Tibial artery (tissue), 4 donors: ENCODE data around the gene VPS13D.
"Not testable (repeated sequence)": the region's sequence is repeated elsewhere in the genome, so short reads cannot be mapped to it uniquely, and the experiment has no call there.

Source experiments
- DNase-seq, 2 donors: peaks; one replicate each; pipeline ENCODE4 v3.0.0-alpha.2; 2019
- H3K27ac ChIP-seq, 2 donors: fragments of 200-600 bp; sonication (generic) in 1 of 2; 1 replicate in 1 of 2; 2 replicates in 1 of 2; pipeline ENCODE4 v1.5.1; 2018 to 2019; ENCODE audit warnings: mild to moderate bottlenecking in 1 of 2
- H3K27me3 ChIP-seq, 2 donors: fragments of 200-600 bp; sonication (generic) in 1 of 2; one replicate each; pipeline versions ENCODE4 v1.5.1 to v1.6.0; 2016 to 2019
- H3K36me3 ChIP-seq, 3 donors: fragments of 200-600 bp; sonication (generic) in 2 of 3; one replicate each; pipeline ENCODE4 v1.5.1; 2016 to 2019; ENCODE audit warnings: mild to moderate bottlenecking in 2 of 3
- H3K4me1 ChIP-seq, 4 donors: fragments of 200-600 bp; sonication (generic) in 2 of 4; 1 replicate in 3 of 4; 2 replicates in 1 of 4; pipeline ENCODE4 v1.5.1; 2016 to 2019
- H3K4me3 ChIP-seq, 2 donors: fragments of 200-600 bp; sonication (generic) in 1 of 2; 1 replicate in 1 of 2; 2 replicates in 1 of 2; pipeline ENCODE4 v1.5.1; 2018 to 2019; ENCODE audit warnings: mild to moderate bottlenecking in 2 of 2
- H3K9me3 ChIP-seq, 3 donors: fragments of 200-600 bp; sonication (generic) in 1 of 3; one replicate each; pipeline ENCODE4 v1.5.1; 2016 to 2019
- CTCF ChIP-seq, 2 experiments: fragments of 200-600 bp in 1 of 2; fragments of 450-650 bp in 1 of 2; IDR thresholded peaks; one replicate each; pipeline ENCODE4 v1.5.1; 2017 to 2019; ENCODE audit warnings: antibody characterized with exemption in 2 of 2, mild to moderate bottlenecking in 1 of 2, moderate library complexity in 1 of 2
- intact Hi-C: fragments of 100-400 bp; cut with DNase I; formaldehyde crosslinking; loops from one replicate; pipeline ENCODE4 v1.15.0; 2023; ENCODE audit warnings: low total_unique reads

The VPS13D gene

GRCh38 chr1:12467570-12468286 lies 237.9 kb downstream of the VPS13D start:
- H3K4me1 ChIP-seq: peaks cover 0 to 44% (median 37%) of the 10 kb centered on the region in 4 donors
- no peak overlapping the region for H3K4me3 ChIP-seq
- no peak for DNase-seq
- intact Hi-C loops: no loop called here
- no peak for TF ChIP-seq CTCF (IDR thresholded peaks at IDR 0.05)
- H3K36me3 ChIP-seq: peaks cover 0 to 6% (median 0%) of the 10 kb centered on the region in 3 donors
- no peaks in the 10 kb centered on the region for H3K9me3 ChIP-seq
- no peaks in the 10 kb centered on the region for H3K27me3 ChIP-seq
- H3K27ac ChIP-seq: peak overlapping the region in 1 of 2 donors; percentile 16

- peaks cover 0 to 6% (median 0%) of the 10 kb centered on the region in 3 donors for H3K36me3 ChIP-seq
- intact Hi-C loops: no loop called here
- no peaks in the 10 kb centered on the region for H3K27me3 ChIP-seq
- H3K27ac ChIP-seq: no peak overlapping the region
- no peak for TF ChIP-seq CTCF (IDR thresholded peaks at IDR 0.05)
- no peak for DNase-seq
- H3K4me3 ChIP-seq: no peak overlapping the region
- H3K4me1 ChIP-seq: peaks cover 0 to 39% (median 35%) of the 10 kb centered on the region in 4 donors
- no peaks in the 10 kb centered on the region for H3K9me3 ChIP-seq
Measured at GRCh38 chr1:12468323-12468722, 238.5 kb downstream of the VPS13D start.

- Histone ChIP-seq H3K9me3 (no peaks in the 10 kb centered on the region), H3K4me3 (no peak overlapping the region), H3K4me1 (peaks cover 0 to 39% (median 35%) of the 10 kb centered on the region in 4 donors), H3K36me3 (peaks cover 0 to 6% (median 0%) of the 10 kb centered on the region in 3 donors), H3K27me3 (no peaks in the 10 kb centered on the region), H3K27ac (no peak overlapping the region)
- TF ChIP-seq CTCF (IDR thresholded peaks at IDR 0.05): no peak
- intact Hi-C loops: no loop called here
- DNase-seq: no peak
Measured at GRCh38 chr1:12469493-12469892, 239.7 kb downstream of the VPS13D start.

- no peak for DNase-seq
- no peak overlapping the region for H3K27ac ChIP-seq
- no peak for TF ChIP-seq CTCF (IDR thresholded peaks at IDR 0.05)
Measured at GRCh38 chr1:12469990-12470389, 240.2 kb downstream of the VPS13D start.

GRCh38 chr1:12470916-12471315 lies 241.1 kb downstream of the VPS13D start:
- H3K4me1 ChIP-seq: peaks cover 0 to 43% (median 41%) of the 10 kb centered on the region in 4 donors
- H3K4me3 ChIP-seq, DNase-seq, H3K9me3 ChIP-seq, H3K36me3 ChIP-seq, H3K27ac ChIP-seq, H3K27me3 ChIP-seq, intact Hi-C loops: not testable (repeated sequence)

More at GRCh38 chr1:12469990-12470389, 240.2 kb downstream of the VPS13D start:
- H3K9me3 ChIP-seq: no peaks in the 10 kb centered on the region
- intact Hi-C loops: no loop called here
- peaks cover 0 to 6% (median 0%) of the 10 kb centered on the region in 3 donors for H3K36me3 ChIP-seq
- no peaks in the 10 kb centered on the region for H3K27me3 ChIP-seq
- H3K4me3 ChIP-seq: no peak overlapping the region
- peaks cover 0 to 39% (median 35%) of the 10 kb centered on the region in 4 donors for H3K4me1 ChIP-seq

GRCh38 chr1:12472156-12472797 lies 242.4 kb downstream of the VPS13D start:
- H3K27ac ChIP-seq: peak overlapping the region; percentile 10 to 19
- no peak for DNase-seq
- H3K4me1 ChIP-seq: peaks cover 0 to 54% (median 44%) of the 10 kb centered on the region in 4 donors
- H3K36me3 ChIP-seq: peaks cover 0 to 6% (median 0%) of the 10 kb centered on the region in 3 donors
- H3K9me3 ChIP-seq: no peaks in the 10 kb centered on the region
- intact Hi-C loops: no loop called here
- TF ChIP-seq CTCF (IDR thresholded peaks at IDR 0.05): no peak
- no peak overlapping the region for H3K4me3 ChIP-seq
- H3K27me3 ChIP-seq: no peaks in the 10 kb centered on the region
